Neural progenitor cell (in vitro differentiated cells): ENCODE results near the gene NBEAL1.

Experiments used
- CTCF ChIP-seq: fragments of 200-600 bp; sonication (generic); IDR thresholded peaks from 2 replicates; pipeline ENCODE4 v1.5.1; 2017; ENCODE audit warnings: antibody characterized with exemption, mild to moderate bottlenecking
- EZH2 ChIP-seq: fragments of 200-600 bp; sonication (generic); IDR thresholded peaks from 2 replicates; pipeline ENCODE4 v1.6.1; 2017; ENCODE audit warnings: antibody characterized with exemption, mild to moderate bottlenecking, moderate library complexity
- EZH2phosphoT487 ChIP-seq: fragments of 200-600 bp; sonication (generic); IDR thresholded peaks from 2 replicates; pipeline ENCODE4 v1.6.1; 2017; ENCODE audit warnings: antibody characterized with exemption

GRCh38 chr2:203035879-203036470, 21.3 kb downstream of the NBEAL1 start:
- no peak for TF ChIP-seq CTCF
- TF ChIP-seq EZH2 = no peak
- no peak for TF ChIP-seq EZH2phosphoT487
